HG02884 (cell line): ENCODE measurements around the gene GK.
"Not testable (repeated sequence)": the region's sequence is repeated elsewhere in the genome, so short reads cannot be mapped to it uniquely, and the experiment has no call there.

Source experiments
- ATAC-seq: cut with Tn5 transposase; IDR thresholded peaks from one replicate; pipeline ENCODE4 v1.9.1; 2021; ENCODE audit warnings: mild to moderate bottlenecking, moderate library complexity; ENCODE audit not compliant: unreplicated experiment

Gene GK

GRCh38 chrX:30693999-30694650, 40.9 kb downstream of the GK start:
- ATAC-seq = no peak

GRCh38 chrX:30702736-30703135, 49.5 kb downstream of the GK start:
- ATAC-seq = no peak

DNA sequence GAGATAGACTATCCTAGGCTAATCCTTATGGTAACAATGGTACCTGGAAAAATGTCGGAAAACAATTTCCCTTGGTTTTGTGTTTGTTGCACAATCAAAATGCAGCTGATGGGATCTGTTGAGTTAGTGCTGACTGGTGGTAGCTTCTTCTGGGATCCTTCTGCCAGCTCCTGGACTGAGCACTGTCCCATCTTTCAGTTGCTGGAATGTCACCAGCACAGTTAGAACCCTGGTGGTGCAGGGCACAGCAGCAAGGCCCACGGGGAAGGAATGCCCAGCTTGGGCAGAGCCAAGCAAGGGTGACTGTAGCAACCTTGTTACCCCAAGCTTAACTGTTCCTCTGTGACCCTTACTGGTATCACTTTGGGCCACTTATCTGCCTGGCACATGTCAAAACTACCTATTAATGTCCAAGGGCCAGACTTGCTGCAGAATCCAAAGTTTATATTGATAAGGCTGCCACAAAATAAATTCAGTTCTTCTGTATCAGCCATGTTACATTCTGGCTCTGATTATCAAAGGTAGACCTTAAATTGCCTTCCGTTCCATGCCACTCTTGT, 53.1 kb downstream of the GK start:
- ATAC-seq = no peak

- no peak for ATAC-seq
Observed at GRCh38 chrX:30712214-30712613, 59.0 kb downstream of the GK start.

GRCh38 chrX:30713061-30713525, 59.9 kb downstream of the GK start:
- peak; percentile 96 for ATAC-seq

- no peak for ATAC-seq
Observed at GRCh38 chrX:30714138-30714537, 60.9 kb downstream of the GK start.

DNA sequence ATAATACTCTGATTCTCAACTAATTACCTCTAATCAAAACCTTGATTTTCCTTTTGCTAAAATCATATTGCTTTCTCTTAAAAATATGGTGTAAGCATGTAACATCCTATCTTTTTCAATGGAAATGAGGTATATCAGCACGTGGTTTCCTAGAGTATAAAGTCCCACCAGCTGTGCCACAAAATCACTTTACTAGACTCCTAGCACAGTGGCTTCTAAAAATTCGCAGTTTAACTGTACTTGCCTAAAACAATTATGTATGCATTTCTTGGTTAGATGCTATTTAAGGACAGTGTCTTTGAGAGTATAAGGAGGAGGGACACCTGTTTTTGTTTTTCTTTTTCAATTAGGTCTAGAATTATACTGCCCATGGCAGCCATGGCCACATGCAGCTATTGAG, 62.8 kb downstream of the GK start:
- no peak for ATAC-seq

- ATAC-seq = no peak
Observed at GRCh38 chrX:30733852-30734660, 80.8 kb downstream of the GK start.

DNA sequence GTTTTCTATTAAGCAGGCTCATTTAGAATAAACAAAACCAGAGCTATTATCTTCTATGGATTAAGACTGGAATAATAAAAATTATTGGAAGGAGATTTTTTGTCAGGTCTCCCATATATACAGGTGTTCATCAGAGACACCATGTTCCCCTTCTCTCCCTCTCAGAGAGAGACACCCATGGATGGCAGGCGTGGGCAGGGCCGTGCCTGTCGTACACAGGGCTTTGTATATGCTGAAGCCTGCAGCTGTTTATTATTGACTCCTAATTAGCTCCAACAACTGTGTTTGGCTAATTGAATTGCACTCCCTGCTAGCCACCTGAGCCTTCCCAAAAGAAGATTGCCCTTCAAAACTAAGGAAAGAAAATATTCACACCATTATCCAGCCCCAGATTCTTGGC, 81.6 kb downstream of the GK start:
- no peak for ATAC-seq

- peak; percentile 91 for ATAC-seq
Observed at GRCh38 chrX:30735839-30736238, 82.6 kb downstream of the GK start.

- ATAC-seq = no peak
Observed at GRCh38 chrX:30741545-30741944, 88.3 kb downstream of the GK start.

DNA sequence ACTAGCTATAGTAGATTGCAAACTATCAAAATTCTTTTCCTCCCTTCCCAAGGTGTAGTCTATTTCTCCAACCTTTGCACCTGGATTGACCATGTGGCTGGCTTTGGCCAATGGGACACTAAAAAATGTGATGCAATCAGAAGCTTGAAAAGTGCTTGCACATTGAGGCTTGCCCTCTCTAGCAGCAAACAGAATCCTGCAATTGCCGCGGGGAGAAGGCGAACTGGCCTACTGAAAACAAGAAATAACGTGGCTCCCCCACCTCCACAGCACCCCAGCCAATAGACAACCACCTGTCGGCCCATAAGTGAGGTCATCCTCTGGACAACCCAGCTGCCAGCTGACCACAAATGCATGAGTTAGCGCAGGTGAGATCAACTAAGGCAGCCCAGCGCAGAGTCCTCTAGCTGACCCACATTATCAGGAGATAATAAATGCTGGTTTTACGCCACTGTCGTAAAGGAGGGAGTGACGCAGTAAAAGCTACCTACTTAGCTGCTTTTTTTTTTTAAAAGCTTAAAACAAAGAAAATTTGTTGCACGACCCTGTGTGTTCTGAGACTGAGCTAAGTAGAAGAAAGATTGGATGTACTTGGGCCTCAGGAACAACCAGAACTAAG, 95.2 kb downstream of the GK start:
- ATAC-seq = no peak

DNA sequence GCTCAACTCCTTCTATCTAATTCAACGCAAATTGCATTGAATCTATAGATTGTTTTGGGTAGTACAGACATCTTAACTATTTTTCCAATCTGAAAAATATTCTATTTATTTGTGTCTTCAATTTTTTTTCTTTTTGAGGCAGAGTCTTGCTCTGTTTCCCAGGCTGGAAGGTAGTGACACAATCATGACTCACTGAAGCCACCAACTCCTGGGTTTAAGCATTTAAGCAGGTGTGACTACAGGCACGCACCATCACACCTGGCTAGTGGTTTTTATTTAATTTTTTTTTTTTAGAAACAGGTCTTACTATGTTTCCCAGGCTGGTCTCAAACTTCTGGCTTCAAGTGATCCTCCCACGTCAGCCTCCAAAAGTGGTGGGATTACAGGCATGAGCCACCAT, 98.3 kb downstream of the GK start:
- ATAC-seq = no peak

GRCh38 chrX:30762755-30763154, 109.5 kb downstream of the GK start:
- ATAC-seq = no peak

DNA sequence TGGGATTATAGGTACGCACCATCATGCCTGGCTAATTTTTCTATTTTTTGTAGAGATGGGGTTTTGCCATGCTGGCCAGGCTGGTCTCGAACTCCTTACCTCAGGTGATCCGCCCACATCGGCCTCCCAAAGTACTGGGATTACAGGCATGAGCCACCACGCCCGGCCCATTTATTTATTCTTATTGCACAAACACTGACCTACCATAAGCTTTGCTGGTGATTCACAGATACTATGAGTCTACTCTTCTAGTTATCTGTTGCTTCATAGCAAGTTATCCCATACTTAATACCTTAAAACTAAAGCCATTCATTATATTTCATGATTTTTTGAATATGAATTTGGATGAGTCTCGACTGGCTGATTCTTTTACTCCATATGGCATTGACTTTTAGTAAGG, 120.5 kb downstream of the GK start:
- ATAC-seq = not testable (repeated sequence)

DNA sequence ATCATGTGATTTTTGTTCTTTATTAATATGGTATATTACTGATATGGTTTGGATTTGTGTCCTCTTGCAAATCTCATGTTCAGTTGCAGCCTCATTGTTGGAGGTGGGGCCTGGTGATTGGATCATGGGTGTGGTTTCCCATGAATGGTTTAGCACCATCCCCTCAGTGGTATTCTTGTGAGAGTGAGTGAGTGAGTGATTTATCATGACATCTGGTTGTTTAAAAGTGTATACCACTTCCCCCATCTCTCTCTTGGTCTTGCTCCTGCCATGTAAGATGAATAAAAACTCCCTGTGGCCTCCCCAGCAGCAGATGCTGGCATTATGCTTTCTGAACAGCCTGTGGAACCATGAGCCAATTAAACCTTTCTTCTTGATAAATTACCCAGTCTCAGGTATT, 124.4 kb downstream of the GK start:
- no peak for ATAC-seq

- ATAC-seq = no peak
Observed at GRCh38 chrX:30779453-30780030, 126.3 kb downstream of the GK start.
